HepG2 (cell line): ENCODE measurements around the gene TAGLN. TPM values are rescaled to one million over a fixed set of nuclear protein-coding genes. Genes with fewer than 3 reads are reported as not detected.

Experiments
- BORCS8-MEF2B ChIP-seq: sonication (generic); formaldehyde crosslinking; IDR thresholded peaks from 2 replicates; pipeline ENCODE4 v1.8.0; 2022; ENCODE audit warnings: mild to moderate bottlenecking, missing genetic modification reagents
- GMEB1 ChIP-seq: sonication (generic); formaldehyde crosslinking; IDR thresholded peaks from 2 replicates; pipeline ENCODE4 v1.5.1; 2020; ENCODE audit warnings: missing genetic modification reagents, mild to moderate bottlenecking, borderline replicate concordance
- HMGA1 ChIP-seq: sonication (generic); formaldehyde crosslinking; conservative IDR thresholded peaks from 2 replicates; pipeline ENCODE4 v1.4.0; 2020; ENCODE audit warnings: missing genetic modification reagents
- HNRNPK ChIP-seq: fragments of 200-400 bp; formaldehyde crosslinking; IDR thresholded peaks from 2 replicates; pipeline ENCODE4 v1.6.1; 2018; ENCODE audit warnings: low read length, low read depth, moderate library complexity, mild to moderate bottlenecking; ENCODE audit not compliant: poor library complexity, severe bottlenecking
- LCORL ChIP-seq, 2 experiments: fragments of 450-650 bp in 1 of 2; sonication (generic) in 1 of 2; formaldehyde crosslinking in 1 of 2; IDR thresholded peaks; 2 replicates each; pipeline versions ENCODE4 v1.5.0 to v1.6.1; 2017 to 2020; ENCODE audit warnings: antibody characterized with exemption in 1 of 2, missing genetic modification reagents in 1 of 2
- MLXIP ChIP-seq: sonication (generic); formaldehyde crosslinking; IDR thresholded peaks from 2 replicates; pipeline ENCODE4 v1.9.0; 2021; ENCODE audit warnings: missing genetic modification reagents, borderline replicate concordance
- NR2F2 ChIP-seq: IDR thresholded peaks from 2 replicates; pipeline ENCODE4 v1.6.1; 2012; ENCODE audit warnings: low read depth, inconsistent platforms, borderline replicate concordance
- RBM39 ChIP-seq: fragments of 200-400 bp; formaldehyde crosslinking; IDR thresholded peaks from one replicate; pipeline ENCODE4 v1.6.1; 2018; ENCODE audit warnings: antibody characterized with exemption, mild to moderate bottlenecking, low read depth, low read length; ENCODE audit not compliant: poor library complexity, severe bottlenecking
- TAF15 ChIP-seq: fragments of 200-400 bp; formaldehyde crosslinking; IDR thresholded peaks from one replicate; pipeline ENCODE4 v1.6.1; 2018; ENCODE audit warnings: mild to moderate bottlenecking, low read depth, low read length; ENCODE audit not compliant: poor library complexity, severe bottlenecking
- THAP11 ChIP-seq: IDR thresholded peaks from 2 replicates; pipeline ENCODE4 v1.6.1; 2016; ENCODE audit warnings: missing biosample characterization, missing genetic modification reagents
- ZBTB21 ChIP-seq: sonication (generic); formaldehyde crosslinking; IDR thresholded peaks from 2 replicates; pipeline ENCODE4 v1.4.0; 2020; ENCODE audit warnings: missing genetic modification reagents
- ZMYM4 ChIP-seq: sonication (generic); formaldehyde crosslinking; IDR thresholded peaks from 2 replicates; pipeline ENCODE4 v1.8.1; 2023; ENCODE audit warnings: mild to moderate bottlenecking, missing genetic modification reagents
- ZNF230 ChIP-seq: sonication (generic); formaldehyde crosslinking; IDR thresholded peaks from 2 replicates; pipeline ENCODE4 v1.4.0; 2020; ENCODE audit warnings: mild to moderate bottlenecking, missing genetic modification reagents
- ZNF33A ChIP-seq: sonication (generic); formaldehyde crosslinking; IDR thresholded peaks from 2 replicates; pipeline ENCODE4 v1.5.1; 2020; ENCODE audit warnings: missing genetic modification reagents, mild to moderate bottlenecking, moderate library complexity, borderline replicate concordance
- ZNF33B ChIP-seq: sonication (generic); formaldehyde crosslinking; IDR thresholded peaks from 2 replicates; pipeline ENCODE4 v1.5.1; 2020; ENCODE audit warnings: mild to moderate bottlenecking, missing genetic modification reagents
- ZNF382 ChIP-seq: sonication (generic); formaldehyde crosslinking; IDR thresholded peaks from 2 replicates; pipeline ENCODE4 v1.5.0; 2020; ENCODE audit warnings: missing genetic modification reagents, mild to moderate bottlenecking, borderline replicate concordance
- polyA plus RNA-seq, 8 experiments: library from polyadenylated mRNA; depleted of rRNA in 3 of 8; stranded (reverse) in 7 of 8; unstranded in 1 of 8; fragments of >200 nt; fragmentation: Illumina TruSeq in 4 of 8; extraction: Trizol in 4 of 8; gene quantifications; 2 replicates each; pipeline versions ENCODE4 v1.2.1 to v1.2.3, GENCODE V29; 2011 to 2016; ENCODE audit warnings: low read depth in 4 of 8, missing spikeins in 1 of 8, mixed read lengths in 1 of 8; ENCODE audit not compliant: insufficient read depth in 1 of 8
- total RNA-seq, 5 experiments: library from RNA; depleted of rRNA; stranded (reverse); fragments of >200 nt; fragmentation: Illumina TruSeq; extraction: Trizol; gene quantifications; 2 replicates each; pipeline ENCODE4 v1.2.3, GENCODE V29; 2016; ENCODE audit warnings: low read depth in 1 of 5
- TF ChIP-seq, protein P1 (sequence below): sonication (generic); formaldehyde crosslinking; IDR thresholded peaks from 2 replicates; pipeline ENCODE4 v1.5.1; 2020; ENCODE audit warnings: mild to moderate bottlenecking, missing genetic modification reagents

Gene TAGLN
- total and polyA plus RNA-seq, 2 of the 13 experiments (the other 11 are each of a cell fraction or from before 2014, with no cell fraction given): 12.6 to 75.4 TPM

DNA sequence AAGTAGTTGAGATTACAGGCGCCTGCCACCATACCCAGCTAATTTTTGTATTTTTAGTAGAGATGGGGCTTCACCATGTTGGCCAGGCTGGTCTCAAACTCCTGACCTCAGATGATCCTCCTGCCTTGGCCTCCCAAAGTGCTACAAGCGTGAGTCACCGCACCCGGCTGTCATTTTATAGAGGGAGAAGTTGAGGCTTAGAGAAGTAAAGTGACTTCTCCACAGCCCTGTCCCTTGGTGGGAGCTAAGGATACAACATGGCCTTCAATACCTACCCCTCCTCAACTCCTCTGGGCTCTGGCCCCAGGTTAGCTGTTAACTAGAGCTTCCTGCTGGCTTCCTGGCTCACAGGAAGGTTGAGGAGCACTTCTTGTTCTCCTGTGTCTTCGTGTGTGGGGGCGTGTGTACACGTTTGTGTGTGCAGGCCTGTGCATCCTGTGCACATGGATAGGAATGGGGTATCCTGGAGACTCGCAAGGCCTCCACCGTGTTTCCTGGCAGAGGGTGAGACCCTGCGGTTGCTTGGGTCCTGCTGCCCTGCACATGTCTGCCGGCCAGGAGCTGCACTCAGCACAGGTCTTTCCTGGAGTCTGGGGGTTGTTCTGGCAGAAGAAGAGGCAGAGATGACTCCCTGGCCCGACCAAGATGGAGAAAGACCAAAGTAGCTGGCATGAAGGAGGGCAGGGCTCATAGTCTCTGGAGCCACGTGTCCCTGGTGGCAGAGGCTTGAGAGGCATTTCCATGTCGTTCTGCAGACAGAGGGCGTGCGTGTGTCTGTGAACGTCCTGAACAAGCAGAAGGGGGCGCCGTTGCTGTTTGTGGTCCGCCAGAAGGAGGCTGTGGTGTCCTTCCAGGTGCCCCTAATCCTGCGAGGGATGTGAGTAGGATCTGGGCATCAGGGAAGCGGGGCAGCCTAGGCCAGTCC lies 18.2 kb upstream of the TAGLN start (continued):
- TF ChIP-seq MLXIP (CRISPR knock-in tag): no peak
- peak; percentile 29; the same call in 1 of the 2 replicates for TF ChIP-seq THAP11 (CRISPR knock-in tag)
- no peak for TF ChIP-seq GMEB1
- TF ChIP-seq HNRNPK: no peak
- peak; percentile 14; the same call in 1 of the 2 replicates for TF ChIP-seq ZMYM4 (CRISPR knock-in tag)
- no peak for TF ChIP-seq RBM39
- TF ChIP-seq TAF15: no peak
- no peak for TF ChIP-seq ZNF33A (CRISPR knock-in tag)
- no peak for TF ChIP-seq ZBTB21 (CRISPR knock-in tag)
- no peak for TF ChIP-seq ZNF382
- 0 out of 2 replicates have a peak, but pooled peaks have one; percentile 15 for TF ChIP-seq BORCS8-MEF2B
- no peak for TF ChIP-seq LCORL (IDR thresholded peaks at IDR 0.05)
- no peak for TF ChIP-seq LCORL (CRISPR knock-in tag; IDR thresholded peaks at IDR 0.05)
- TF ChIP-seq ZNF230 (CRISPR knock-in tag): 0 out of 2 replicates have a peak, but pooled peaks have one; percentile 39
- TF ChIP-seq ZNF33B (CRISPR knock-in tag): no peak
- TF ChIP-seq NR2F2: no peak
- TF ChIP-seq, protein P1, sequence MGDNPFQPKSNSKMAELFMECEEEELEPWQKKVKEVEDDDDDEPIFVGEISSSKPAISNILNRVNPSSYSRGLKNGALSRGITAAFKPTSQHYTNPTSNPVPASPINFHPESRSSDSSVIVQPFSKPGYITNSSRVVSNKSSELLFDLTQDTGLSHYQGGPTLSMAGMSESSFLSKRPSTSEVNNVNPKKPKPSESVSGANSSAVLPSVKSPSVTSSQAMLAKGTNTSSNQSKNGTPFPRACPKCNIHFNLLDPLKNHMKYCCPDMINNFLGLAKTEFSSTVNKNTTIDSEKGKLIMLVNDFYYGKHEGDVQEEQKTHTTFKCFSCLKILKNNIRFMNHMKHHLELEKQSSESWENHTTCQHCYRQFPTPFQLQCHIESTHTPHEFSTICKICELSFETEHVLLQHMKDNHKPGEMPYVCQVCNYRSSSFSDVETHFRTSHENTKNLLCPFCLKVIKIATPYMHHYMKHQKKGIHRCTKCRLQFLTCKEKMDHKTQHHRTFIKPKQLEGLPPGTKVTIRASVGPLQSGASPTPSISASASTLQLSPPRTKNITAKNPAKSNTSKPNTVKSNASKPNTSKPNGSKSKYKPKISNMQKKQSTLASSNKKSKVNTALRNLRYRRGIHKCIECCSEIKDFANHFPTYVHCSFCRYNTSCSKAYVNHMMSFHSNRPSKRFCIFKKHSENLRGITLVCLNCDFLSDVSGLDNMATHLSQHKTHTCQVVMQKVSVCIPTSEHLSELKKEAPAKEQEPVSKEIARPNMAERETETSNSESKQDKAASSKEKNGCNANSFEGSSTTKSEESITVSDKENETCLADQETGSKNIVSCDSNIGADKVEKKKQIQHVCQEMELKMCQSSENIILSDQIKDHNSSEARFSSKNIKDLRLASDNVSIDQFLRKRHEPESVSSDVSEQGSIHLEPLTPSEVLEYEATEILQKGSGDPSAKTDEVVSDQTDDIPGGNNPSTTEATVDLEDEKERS (CRISPR knock-in tag): no peak
- no peak for TF ChIP-seq HMGA1 (CRISPR knock-in tag)
